Adrenal gland (tissue), 12 donors: ENCODE results near the gene TENT4B. TPM values are rescaled to one million over a fixed set of nuclear protein-coding genes. Genes with fewer than 3 reads are reported as not detected.
A peak's percentile ranks its signal among the peaks of the same experiment; 100 is the strongest.

Experiments used
- DNase-seq, 7 donors: peaks; one replicate each; pipeline ENCODE4 v3.0.0-alpha.2; 2019 to 2020
- H3K27ac ChIP-seq, 5 donors: fragments of 200-600 bp; sonication (generic) in 4 of 5; 1 replicate in 3 of 5; 2 replicates in 2 of 5; pipeline versions ENCODE4 v1.5.1 to v1.8.0; 2016 to 2020; ENCODE audit warnings: mild to moderate bottlenecking in 1 of 5
- H3K27me3 ChIP-seq: fragments of 200-600 bp; 2 replicates; pipeline ENCODE4 v1.8.0; 2021
- H3K36me3 ChIP-seq, 2 donors: fragments of 200-600 bp; replicated peaks in 1 of 2; 1 replicate in 1 of 2; 2 replicates in 1 of 2; pipeline versions ENCODE4 v1.5.1 to v1.8.0; 2018 to 2022
- H3K4me1 ChIP-seq, 2 donors: fragments of 200-600 bp; replicated peaks in 1 of 2; 1 replicate in 1 of 2; 2 replicates in 1 of 2; pipeline versions ENCODE4 v1.5.1 to v1.8.0; 2018 to 2021
- H3K4me3 ChIP-seq, 4 donors: fragments of 200-600 bp; sonication (generic) in 3 of 4; one replicate each; pipeline ENCODE4 v1.5.1; 2016 to 2018
- H3K9me3 ChIP-seq, 3 donors: fragments of 200-600 bp; sonication (generic) in 1 of 3; replicated peaks in 1 of 3; 1 replicate in 2 of 3; 2 replicates in 1 of 3; pipeline versions ENCODE4 v1.5.1 to v1.8.0; 2016 to 2021
- CTCF ChIP-seq, 6 experiments: fragments of 450-650 bp in 4 of 6; fragments of 200-600 bp in 2 of 6; sonication (generic) in 1 of 6; IDR thresholded peaks; 1 replicate in 5 of 6; 2 replicates in 1 of 6; pipeline versions ENCODE4 v1.5.1 to v1.8.0; 2016 to 2021; ENCODE audit warnings: antibody characterized with exemption in 6 of 6, mild to moderate bottlenecking in 2 of 6, moderate library complexity in 1 of 6
- POLR2A ChIP-seq, 2 donors: fragments of 450-650 bp; IDR thresholded peaks; one replicate each; pipeline ENCODE4 v1.6.1; 2017; ENCODE audit warnings: antibody characterized with exemption in 2 of 2, mild to moderate bottlenecking in 2 of 2, moderate library complexity in 1 of 2
- WGBS, 4 donors: extraction: QIAGEN DNeasy Blood & Tissue Kit in 2 of 4; methylation state at CpG; one replicate each; pipeline versions ENCODE4 v1.1.5 to v1.1.7; 2013 to 2017; 5-methylcytosine and 5-hydroxymethylcytosine counted together
- intact Hi-C, 2 donors: fragments of 100-400 bp; cut with DNase I; formaldehyde crosslinking; loops; one replicate each; pipeline versions ENCODE4 v1.14.1 to v1.15.0; 2022 to 2023
- polyA plus RNA-seq, 3 donors: library from polyadenylated mRNA; stranded (reverse); fragments of 200-250 nt in 2 of 3; fragments of 350-450 nt in 1 of 3; fragmentation: Illumina TruSeq in 1 of 3; extraction: RNeasy Lipid Tissue Mini Kit (QIAGEN cat#74804) in 1 of 3; gene quantifications; one replicate each; pipeline ENCODE4 v1.2.3, GENCODE V29; 2013 to 2014
- total RNA-seq, 9 donors: library from RNA; depleted of rRNA in 4 of 9; stranded (reverse); fragments of >200 nt in 4 of 9; fragments of 120-200 nt in 1 of 9; fragmentation: NEBNext Ultra II Directional in 1 of 9; extraction: Animal tissue kit (Norgen Biotek cat#: 25700) in 1 of 9; gene quantifications; one replicate each; pipeline versions ENCODE4 v1.1.0 to v1.2.4, GENCODE V29; 2013 to 2023
- donor health status: healthy with polysubstance abuse.
- donor health status: Bipolar disorder and iron deficiency.
- donor health status: DM: yes; HTN: yes; CAD: no.
- donor health status: DM: no; HTN: no; CAD: no.
- donor health status: DM: no; HTN: no; CAD: no.
- donor health status: DM: yes; HTN: yes; CAD: no.

Gene TENT4B
- total and polyA plus RNA-seq, 12 donors = 4.2 to 27.8 (median 13.4) TPM

DNA sequence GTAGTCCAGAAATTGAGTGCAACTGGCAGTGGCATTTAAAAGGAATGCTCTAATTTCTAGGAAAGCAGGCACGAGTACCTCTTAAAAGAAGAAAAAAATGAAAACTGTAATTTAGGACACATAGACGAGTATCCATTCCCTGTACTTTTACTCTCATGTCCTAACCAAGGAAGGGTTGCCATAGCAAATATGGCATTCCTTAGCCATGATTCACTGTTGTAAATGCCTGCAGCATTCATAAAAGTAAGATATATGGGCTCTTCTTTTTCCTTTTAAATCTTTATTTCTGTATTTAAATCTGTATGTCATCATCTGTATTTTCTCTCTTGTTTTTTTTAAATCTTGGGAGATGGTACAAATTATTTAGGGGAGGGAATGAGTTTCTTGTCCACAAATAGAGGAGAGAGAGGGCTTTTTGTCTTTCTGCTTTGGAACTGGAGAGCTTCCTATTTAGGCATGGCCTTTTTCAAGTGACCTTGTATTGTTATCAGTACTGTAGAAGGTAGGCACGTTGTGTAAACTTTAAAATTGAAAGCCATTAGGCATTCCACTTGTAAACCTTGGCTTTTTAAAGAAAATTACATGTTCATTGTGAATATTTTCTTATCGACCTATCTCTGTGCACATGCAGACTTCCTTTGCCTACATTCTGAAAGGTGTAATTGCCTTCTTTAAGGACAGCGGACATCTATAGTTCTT lies 50.0 kb downstream of the TENT4B start:
- H3K4me1 ChIP-seq = peaks cover 59 to 63% of the 10 kb centered on the region in 2 donors
- no peaks in the 10 kb centered on the region for H3K27me3 ChIP-seq
- intact Hi-C loops = no loop called here
- DNase-seq = peak in 2 of 7 donors; percentile 51 to 57
- H3K4me3 ChIP-seq = peak overlapping the region in 1 of 4 donors; percentile 35
- H3K27ac ChIP-seq = peak overlapping the region; percentile 82 to 92 (median 88)
- peak in 1 of 2 donors; percentile 14 for TF ChIP-seq POLR2A (IDR thresholded peaks at IDR 0.05)
- TF ChIP-seq CTCF (IDR thresholded peaks at IDR 0.05) = no peak
- WGBS, 4 donors = 24 to 38% (median 33%) methylated on average over 5 of the region's 5 CpGs
- H3K36me3 ChIP-seq = no peaks in the 10 kb centered on the region
- H3K9me3 ChIP-seq = no peaks in the 10 kb centered on the region

DNA sequence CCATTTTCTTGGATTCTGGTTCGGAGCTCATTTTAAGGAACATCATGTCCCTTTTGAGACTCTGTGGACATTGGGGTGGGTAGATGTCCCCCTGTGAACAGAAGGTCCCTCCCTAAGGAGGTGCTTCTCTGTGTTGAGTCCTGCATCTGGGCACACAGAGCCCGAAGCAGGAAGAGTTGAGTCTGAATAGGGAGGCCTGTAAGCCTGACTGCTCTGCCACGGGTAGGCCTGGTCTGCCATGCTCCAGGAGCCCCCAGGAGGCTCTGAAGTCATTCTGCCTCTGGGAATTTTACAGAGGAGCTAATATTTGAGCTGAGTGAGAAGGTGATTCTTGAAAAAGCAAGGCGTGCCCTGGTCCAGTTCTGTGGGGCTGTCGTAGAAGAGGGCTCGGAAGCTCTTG lies 50.6 kb downstream of the TENT4B start:
- Histone ChIP-seq H3K4me1 (peaks cover 64 to 69% of the 10 kb centered on the region in 2 donors), H3K9me3 (no peaks in the 10 kb centered on the region), H3K36me3 (no peaks in the 10 kb centered on the region), H3K27ac (peak overlapping the region; percentile 82 to 92 (median 88)), H3K27me3 (no peaks in the 10 kb centered on the region), H3K4me3 (peak overlapping the region in 1 of 4 donors; percentile 35)
- no peak for TF ChIP-seq POLR2A (IDR thresholded peaks at IDR 0.05)
- TF ChIP-seq CTCF (IDR thresholded peaks at IDR 0.05) = no peak
- no peak for DNase-seq
- 63 to 64% (median 63%) methylated on average over 5 to 6 of the region's 6 CpGs for WGBS, 4 donors
- intact Hi-C loops = no loop called here

- H3K9me3 ChIP-seq = no peaks in the 10 kb centered on the region
- no peaks in the 10 kb centered on the region for H3K36me3 ChIP-seq
- no peak for DNase-seq
- H3K4me3 ChIP-seq = no peak overlapping the region
- H3K27ac ChIP-seq = peak overlapping the region in 4 of 5 donors; percentile 82 to 92 (median 87)
- TF ChIP-seq CTCF (IDR thresholded peaks at IDR 0.05) (no peak), POLR2A (IDR thresholded peaks at IDR 0.05) (no peak)
- intact Hi-C loops = loop anchor here in 1 of 2 donors (5.0 kb wide), 1 partner anchor 52 kb away; the partner anchor contains the start of gene TENT4B
- H3K27me3 ChIP-seq = no peaks in the 10 kb centered on the region
- peaks cover 64 to 72% of the 10 kb centered on the region in 2 donors for H3K4me1 ChIP-seq
- 42 to 54% (median 48%) methylated on average over 6 of the region's 6 CpGs for WGBS, 4 donors
Measured at GRCh38 chr16:50204453-50205108, 51.5 kb downstream of the TENT4B start.

GRCh38 chr16:50207652-50208051 lies 54.5 kb downstream of the TENT4B start:
- H3K36me3 ChIP-seq = peaks cover 0 to 9% of the 10 kb centered on the region in 2 donors
- intact Hi-C loops = loop anchor here in 1 of 2 donors (5.0 kb wide), 1 partner anchor 55 kb away; the partner anchor contains the start of gene TENT4B
- no peak for TF ChIP-seq CTCF (IDR thresholded peaks at IDR 0.05)
- no peak for TF ChIP-seq POLR2A (IDR thresholded peaks at IDR 0.05)
- DNase-seq = peak in 2 of 7 donors; percentile 40 to 47
- no peaks in the 10 kb centered on the region for H3K27me3 ChIP-seq
- H3K27ac ChIP-seq = peak overlapping the region in 1 of 5 donors; percentile 39
- H3K4me3 ChIP-seq = no peak overlapping the region
- H3K9me3 ChIP-seq = no peaks in the 10 kb centered on the region
- H3K4me1 ChIP-seq = peaks cover 64 to 78% of the 10 kb centered on the region in 2 donors
- 19 to 23% (median 21%) methylated on average over 3 of the region's 3 CpGs for WGBS, 4 donors
